Spinal cord (tissue), 10 donors: ENCODE results near the gene TMEM186. TPM values are rescaled to one million over a fixed set of nuclear protein-coding genes. Genes with fewer than 3 reads are reported as not detected.
A peak's percentile ranks its signal among the peaks of the same experiment; 100 is the strongest.
"Not testable (repeated sequence)": the region's sequence is repeated elsewhere in the genome, so short reads cannot be mapped to it uniquely, and the experiment has no call there.

Experiments
- DNase-seq, 6 donors: peaks; one replicate each; pipeline versions ENCODE4 v3.0.0 to v3.0.0-alpha.2; 2013 to 2015; ENCODE audit warnings: low spot score in 6 of 6, low read depth in 4 of 6
- H3K27ac ChIP-seq: one replicate; pipeline ENCODE4 v1.5.1; 2013; ENCODE audit warnings: low read depth, low read length, control low read depth
- H3K27me3 ChIP-seq: one replicate; pipeline ENCODE4 v1.6.1; 2013; ENCODE audit warnings: low read length; ENCODE audit not compliant: control insufficient read depth, insufficient read depth
- H3K36me3 ChIP-seq: one replicate; pipeline ENCODE4 v1.6.1; 2013; ENCODE audit warnings: low read length; ENCODE audit not compliant: control insufficient read depth, insufficient read depth
- H3K4me1 ChIP-seq: one replicate; pipeline ENCODE4 v1.6.1; 2013; ENCODE audit warnings: low read length; ENCODE audit not compliant: control insufficient read depth, insufficient read depth
- H3K4me3 ChIP-seq: one replicate; pipeline ENCODE4 v1.5.1; 2013; ENCODE audit warnings: low read depth, low read length, control low read depth
- H3K9me3 ChIP-seq: one replicate; pipeline ENCODE4 v1.6.1; 2013; ENCODE audit warnings: low read length; ENCODE audit not compliant: control insufficient read depth, insufficient read depth
- WGBS: methylation state at CpG from one replicate; pipeline ENCODE4 v1.1.5; 2013; ENCODE audit warnings: missing lambda C conversion rate; ENCODE audit not compliant: insufficient coverage; 5-methylcytosine and 5-hydroxymethylcytosine counted together
- long read RNA-seq, 4 donors: transcript quantifications; one replicate each; lab custom pipeline, GENCODE V29; 2026
- polyA plus RNA-seq, 2 donors: library from polyadenylated mRNA; unstranded; fragments of 120-200 nt; gene quantifications; one replicate each; pipeline ENCODE4 v1.2.1, GENCODE V29; 2013; ENCODE audit not compliant: insufficient read length in 2 of 2
- total RNA-seq, 2 donors: library from RNA; depleted of rRNA in 1 of 2; stranded (reverse); fragments of 120-200 nt in 1 of 2; fragments of >200 nt in 1 of 2; gene quantifications; one replicate each; pipeline versions ENCODE4 v1.2.3 to v1.2.4, GENCODE V29; 2013 to 2014
- donor health status: healthy.

Gene TMEM186
- total RNA-seq (1 to 10 TPM; 7.6 to 8.4 TPM), polyA plus RNA-seq (10 to 100 TPM; 11.2 to 14.2 TPM)
- long read RNA-seq, donor 1, partial matches to known transcripts, result 0 of 4 reads
- long read RNA-seq, donor 1, other reads (novel, unspliced or antisense), result 0 of 4 reads
- long read RNA-seq, donor 2, partial matches to known transcripts, result 0 of 1 reads
- long read RNA-seq, donor 2, other reads (novel, unspliced or antisense), result 0 of 1 reads
- long read RNA-seq, donor 3, result 0 reads
- long read RNA-seq, donor 4, transcript TMEM186-201 (2 exons, 1,448 nt), result major isoform, 8 of 8 reads
- long read RNA-seq, donor 4, partial matches to known transcripts, result 0 of 8 reads
- long read RNA-seq, donor 4, other reads (novel, unspliced or antisense), result 0 of 8 reads

- H3K4me1 ChIP-seq, result peaks cover 21% of the 10 kb centered on the region
- peak within 1 kb of the TSS; percentile 52 for H3K27ac ChIP-seq
- H3K27me3 ChIP-seq, result no peaks in the 10 kb centered on the region
- WGBS, result 0% methylated on average over 57 of the region's 61 CpGs
- H3K4me3 ChIP-seq, result peak within 1 kb of the TSS; percentile 91
- peak; percentile 86 to 99 (median 94) for DNase-seq
- no peaks in the 10 kb centered on the region for H3K9me3 ChIP-seq
- peaks cover 12% of the 10 kb centered on the region for H3K36me3 ChIP-seq
These were observed at the start of gene TMEM186, which contains the start of gene PMM2 for GRCh38 chr16:8797364-8798173. TMEM186 (minus strand) TSS chr16:8797639; CDS start chr16:8797614, 25 bp downstream. PMM2 (plus strand) TSS chr16:8797839; CDS start chr16:8797883, 44 bp downstream.

GRCh38 chr16:8847145-8847544, 49.7 kb upstream of the TMEM186 start:
- H3K9me3 ChIP-seq, result no peaks in the 10 kb centered on the region
- H3K27me3 ChIP-seq, result no peaks in the 10 kb centered on the region
- H3K4me3 ChIP-seq, result no peak overlapping the region
- H3K4me1 ChIP-seq, result peaks cover 3% of the 10 kb centered on the region
- peaks cover 47% of the 10 kb centered on the region for H3K36me3 ChIP-seq
- peak in 1 of 6 donors; percentile 84 for DNase-seq
- 63% methylated on average over 8 of the region's 13 CpGs for WGBS
- H3K27ac ChIP-seq, result no peak overlapping the region

GRCh38 chr16:8846401-8846932, 49.0 kb upstream of the TMEM186 start:
- Histone ChIP-seq H3K27ac (no peak overlapping the region), H3K9me3 (no peaks in the 10 kb centered on the region), H3K36me3 (peaks cover 40% of the 10 kb centered on the region), H3K4me1 (peaks cover 3% of the 10 kb centered on the region), H3K27me3 (no peaks in the 10 kb centered on the region), H3K4me3 (no peak overlapping the region)
- DNase-seq, result no peak
- 81% methylated on average over 7 of the region's 10 CpGs for WGBS

GRCh38 chr16:8845699-8846298, 48.4 kb upstream of the TMEM186 start:
- Histone ChIP-seq H3K27me3 (no peaks in the 10 kb centered on the region), H3K27ac (no peak overlapping the region), H3K9me3 (no peaks in the 10 kb centered on the region), H3K36me3 (peaks cover 33% of the 10 kb centered on the region), H3K4me1 (peaks cover 3% of the 10 kb centered on the region), H3K4me3 (no peak overlapping the region)
- no peak for DNase-seq
- WGBS, result 98% methylated on average over 4 of the region's 7 CpGs

- not testable (repeated sequence) for H3K9me3 ChIP-seq, H3K27me3 ChIP-seq, H3K27ac ChIP-seq, DNase-seq, H3K4me1 ChIP-seq, H3K36me3 ChIP-seq, H3K4me3 ChIP-seq
- 98% methylated on average over 6 of the region's 12 CpGs for WGBS
These were observed 45.9 kb upstream of the TMEM186 start for GRCh38 chr16:8843296-8843695.

- H3K4me1 ChIP-seq, H3K36me3 ChIP-seq, H3K27me3 ChIP-seq, H3K9me3 ChIP-seq, H3K4me3 ChIP-seq, DNase-seq, H3K27ac ChIP-seq: not testable (repeated sequence)
- 91% methylated on average over 3 of the region's 4 CpGs for WGBS
These were observed 44.6 kb upstream of the TMEM186 start for GRCh38 chr16:8842016-8842415.

- not testable (repeated sequence) for H3K9me3 ChIP-seq, H3K4me3 ChIP-seq, H3K36me3 ChIP-seq, DNase-seq, H3K27me3 ChIP-seq, H3K27ac ChIP-seq, H3K4me1 ChIP-seq
- 84% methylated on average over 12 of the region's 15 CpGs for WGBS
These were observed 40.2 kb upstream of the TMEM186 start for GRCh38 chr16:8837594-8837993.

GRCh38 chr16:8836797-8837196, 39.4 kb upstream of the TMEM186 start:
- not testable (repeated sequence) for DNase-seq, H3K27me3 ChIP-seq, H3K4me1 ChIP-seq, H3K9me3 ChIP-seq, H3K36me3 ChIP-seq, H3K4me3 ChIP-seq, H3K27ac ChIP-seq
- 90% methylated on average over 2 of the region's 7 CpGs for WGBS

- H3K36me3 ChIP-seq, result peaks cover 13% of the 10 kb centered on the region
- no peak overlapping the region for H3K4me3 ChIP-seq
- H3K9me3 ChIP-seq, result no peaks in the 10 kb centered on the region
- peaks cover 11% of the 10 kb centered on the region for H3K4me1 ChIP-seq
- no peak overlapping the region for H3K27ac ChIP-seq
- H3K27me3 ChIP-seq, result no peaks in the 10 kb centered on the region
- DNase-seq, result no peak
- WGBS, result 76% methylated on average over 15 of the region's 16 CpGs
These were observed 35.3 kb upstream of the TMEM186 start for GRCh38 chr16:8832717-8833105.
